NOMO-1 treated with DMSO at 0.1 percent for 48 hours (cell line): Measurements from ENCODE around the gene CSTF3.
A peak's percentile ranks its signal among the peaks of the same experiment; 100 is the strongest.

Experiments used
- DNase-seq: peaks from one replicate; lab custom pipeline; 2025; ENCODE audit not compliant: unreplicated experiment; lab: John Stamatoyannopoulos, UW

The CSTF3 gene

DNA sequence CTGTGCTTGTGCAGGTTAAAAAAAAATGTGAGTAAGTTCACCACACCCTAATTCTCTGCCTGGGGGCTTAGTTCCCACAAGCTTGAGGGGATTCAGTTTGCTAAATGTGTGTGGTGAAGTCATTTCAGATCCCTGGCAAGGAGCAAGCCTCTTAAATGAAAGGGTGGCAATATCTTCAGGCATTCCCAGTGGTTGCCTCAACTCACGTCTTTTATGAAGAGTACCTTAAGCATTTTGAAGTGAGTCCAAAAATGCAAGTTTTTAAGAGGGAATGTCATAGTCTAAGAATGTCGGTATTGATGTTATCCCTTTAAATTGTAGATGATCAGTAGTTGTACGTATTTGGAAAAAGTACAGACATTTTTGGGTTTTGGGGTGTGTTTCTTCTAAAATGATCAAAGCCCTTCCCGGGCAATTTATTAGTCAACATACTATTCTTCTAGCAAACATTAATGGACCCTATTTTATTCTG lies 117.0 kb downstream of the CSTF3 start:
- DNase-seq = no peak

GRCh38 chr11:33043221-33043830 lies 118.0 kb downstream of the CSTF3 start:
- no peak for DNase-seq

DNA sequence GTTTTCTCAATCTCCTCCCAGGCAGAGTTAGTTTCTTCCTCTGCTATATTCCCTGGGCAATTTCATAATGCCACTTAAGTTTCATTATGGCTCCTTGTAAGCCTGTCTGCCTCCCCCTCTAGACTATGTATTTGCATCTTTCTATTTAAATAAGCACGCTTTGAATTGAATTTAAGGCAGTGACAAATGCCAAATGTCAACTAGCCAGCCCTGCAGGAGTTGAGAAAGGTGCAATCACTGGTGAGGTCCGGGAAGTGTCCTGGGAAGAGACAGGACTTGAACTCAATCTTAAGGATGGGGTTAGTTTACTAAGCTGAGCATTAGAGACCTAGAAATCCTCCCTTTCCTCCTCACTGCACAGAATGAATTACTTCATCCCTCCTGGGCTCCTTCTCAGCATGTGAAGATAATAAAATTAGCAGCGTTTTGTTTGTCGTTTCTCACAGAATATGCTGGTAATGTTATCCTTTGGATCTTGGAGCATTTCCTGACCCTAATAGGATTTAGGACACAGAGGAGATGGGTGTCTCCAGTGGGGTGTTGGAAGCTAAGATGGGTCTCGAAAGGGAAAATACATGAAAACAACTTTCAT lies 120.3 kb downstream of the CSTF3 start:
- DNase-seq = no peak

DNA sequence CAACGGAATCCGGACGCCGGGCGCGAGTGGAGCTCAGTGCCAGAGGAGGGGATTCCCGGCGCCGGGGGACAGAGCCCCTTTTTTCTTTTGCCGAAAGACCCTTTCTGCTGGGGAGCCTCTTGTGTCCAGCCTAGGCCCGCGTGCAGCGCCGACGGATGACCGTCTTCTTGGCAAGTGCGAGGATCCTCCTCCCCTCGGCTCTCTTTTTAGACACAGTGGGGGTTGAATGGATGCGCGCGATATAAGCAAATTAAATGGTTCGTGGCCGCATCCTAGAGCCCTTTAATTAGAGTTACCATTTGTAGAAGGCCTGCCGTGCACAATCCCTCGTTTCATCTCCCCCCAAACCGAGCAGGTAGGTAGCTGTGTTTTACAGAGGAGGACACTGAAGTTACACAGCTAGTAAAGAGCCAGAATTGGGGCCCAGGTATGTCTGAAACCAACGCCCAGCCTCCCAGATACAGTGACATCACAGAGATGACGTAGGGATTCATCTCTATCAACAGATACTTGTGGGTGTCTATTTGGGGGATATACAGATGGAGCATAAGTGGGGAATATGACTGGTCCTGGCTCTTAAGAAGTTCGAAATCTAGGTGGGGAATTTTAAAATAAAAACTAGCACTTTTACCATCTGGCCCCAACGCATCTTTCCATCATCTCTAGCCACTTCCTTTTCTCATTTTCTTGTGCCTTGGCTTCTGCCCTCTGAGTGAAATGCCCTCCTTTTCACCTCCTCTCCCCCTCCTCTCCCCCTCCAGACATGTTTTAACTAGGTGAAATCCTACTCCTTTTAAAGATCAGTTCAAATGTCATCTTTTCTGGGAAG lies 121.0 kb downstream of the CSTF3 start:
- DNase-seq = peak; percentile 35

DNA sequence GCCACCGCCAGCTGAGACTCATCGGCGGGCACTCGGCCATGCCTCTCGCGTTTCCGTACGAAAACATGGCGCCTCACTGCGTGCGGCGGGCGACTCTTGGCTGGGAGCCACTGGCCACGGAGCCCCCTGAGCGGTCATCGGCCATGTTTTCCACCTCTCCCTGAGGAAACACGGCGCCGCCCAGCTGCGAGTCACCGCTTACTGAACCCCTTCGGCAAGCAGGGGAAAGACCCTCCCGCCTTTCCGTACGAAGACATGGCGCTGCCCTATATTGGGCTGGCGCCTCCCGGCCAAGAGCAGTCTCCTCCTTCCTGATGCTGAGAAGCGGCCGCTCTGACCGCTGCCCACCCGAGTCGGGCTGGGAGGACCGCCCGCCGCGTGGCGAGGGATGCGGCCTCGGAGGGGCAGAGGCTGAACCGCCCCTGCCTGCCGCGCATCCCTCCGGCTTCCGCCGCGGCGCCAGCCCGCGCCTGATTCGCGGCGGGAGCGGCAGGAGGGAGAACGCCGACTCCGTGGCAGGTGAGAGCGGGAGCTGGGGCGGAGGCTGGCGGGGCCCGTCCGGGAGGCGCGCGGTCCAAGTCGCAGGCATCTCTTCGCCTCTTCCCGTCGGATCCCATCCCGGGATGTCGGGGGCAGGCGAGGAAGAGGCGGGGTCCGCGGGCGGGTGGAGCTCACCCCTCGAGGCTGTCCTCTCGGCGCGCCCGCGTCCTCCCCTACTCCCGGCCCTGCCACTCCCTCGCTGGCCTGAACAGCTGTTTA lies 121.8 kb downstream of the CSTF3 start, which contains the start of gene TCP11L1:
TCP11L1 (plus strand) TSS at position 299 of the 759 bp plus-strand sequence. CDS start 4,202 bp downstream, outside the sequence.
- peak; percentile 74 for DNase-seq

DNA sequence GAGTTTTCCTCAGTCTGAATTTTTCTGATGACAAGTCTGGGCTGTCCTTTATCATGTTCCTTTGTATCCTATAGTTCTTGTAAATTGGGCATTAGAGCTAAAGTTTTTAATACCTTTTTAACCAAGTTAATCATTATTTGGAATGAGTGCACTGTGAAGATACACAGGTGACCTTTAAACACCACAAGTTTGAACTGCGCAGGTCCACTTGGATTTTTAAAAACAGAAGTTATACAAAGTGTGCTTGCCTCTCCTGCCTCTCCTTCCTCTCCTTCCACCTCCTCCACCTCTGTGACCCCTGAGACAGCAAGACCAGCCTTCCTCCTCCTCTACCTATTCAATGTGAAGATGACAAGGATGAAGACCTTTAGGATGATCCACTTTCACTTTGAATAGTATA lies 126.3 kb downstream of the CSTF3 start:
- DNase-seq = no peak
